Measurements from ENCODE around the gene TIMM13.

TIMM13 gene

DNA sequence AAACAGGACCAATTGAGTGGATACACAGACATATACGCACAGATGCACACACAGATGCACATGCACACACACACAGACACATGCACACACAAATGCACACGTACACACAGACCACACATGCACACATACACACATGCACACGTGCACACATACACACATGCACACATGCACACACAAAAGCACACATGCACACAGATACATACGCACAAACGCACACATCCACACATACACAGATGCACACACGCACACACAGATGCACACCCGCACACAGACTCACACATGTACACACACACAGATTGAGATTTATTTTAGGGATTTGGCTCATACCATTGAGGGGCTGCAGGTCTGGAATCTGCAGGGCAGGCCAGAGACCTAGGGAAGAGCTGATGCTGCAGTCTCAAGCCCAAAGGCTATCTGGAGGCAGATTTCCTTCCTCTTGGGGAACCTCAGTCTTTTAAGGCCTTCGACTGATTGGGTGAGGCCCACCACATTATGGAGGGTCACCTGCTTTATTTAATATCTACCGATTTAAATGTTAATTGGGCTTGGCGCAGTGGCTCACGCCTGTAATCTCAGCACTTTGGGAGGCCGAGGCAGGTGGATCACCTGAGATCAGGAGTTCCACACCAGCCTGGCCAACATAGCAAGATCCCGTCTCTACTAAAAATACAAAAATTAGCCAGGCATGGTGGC is 44.7 kb downstream of the TIMM13 start:
- DNase-seq (ENCODE audit: low read depth in 2 of 2), result no peak

- no peak for DNase-seq (ENCODE audit: low read depth in 2 of 2)
Measured at GRCh38 chr19:2381148-2381820, 46.1 kb downstream of the TIMM13 start.

- DNase-seq (ENCODE audit: low read depth in 2 of 2), result no peak
Measured at GRCh38 chr19:2380567-2380966, 46.8 kb downstream of the TIMM13 start.

DNA sequence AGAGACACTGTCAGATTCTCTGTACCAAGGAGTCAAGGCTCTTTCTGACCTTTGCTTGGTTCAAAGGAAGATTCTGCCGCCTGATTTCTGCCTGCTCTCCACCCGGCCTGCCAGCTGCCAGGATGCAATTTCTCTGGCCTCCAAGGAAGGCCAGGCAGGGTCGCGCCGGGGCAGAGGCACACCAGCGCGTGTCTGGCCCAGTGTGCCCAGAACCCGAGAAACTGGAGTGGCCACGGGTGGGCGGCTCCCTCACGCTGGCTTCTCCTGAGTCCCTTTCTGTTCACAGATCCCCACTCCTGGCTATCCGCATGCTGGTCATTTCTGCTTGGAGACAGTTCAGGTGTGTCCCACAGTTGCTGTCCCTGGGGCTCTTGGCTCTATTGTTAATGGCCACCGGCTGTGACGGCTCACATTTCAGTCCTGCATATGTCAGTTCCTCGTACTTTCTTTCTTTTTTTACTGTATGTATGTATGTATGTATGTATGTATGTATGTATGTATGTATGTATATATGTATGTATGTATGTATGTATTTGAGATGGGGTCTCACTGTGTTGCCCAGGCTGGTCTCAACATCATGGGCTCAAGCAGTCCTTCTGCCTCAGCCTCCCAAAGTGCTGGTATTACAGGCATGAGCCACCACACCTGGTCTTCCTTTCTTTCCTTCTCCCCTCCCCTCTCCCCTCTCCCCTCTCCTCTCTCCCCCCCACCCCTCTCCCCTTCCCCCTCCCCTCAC is 50.4 kb downstream of the TIMM13 start:
- DNase-seq (ENCODE audit: low read depth in 2 of 2), result no peak
